ENCODE results near the gene TCF7L1.
"Not testable (repeated sequence)": the region's sequence is repeated elsewhere in the genome, so short reads cannot be mapped to it uniquely, and the experiment has no call there.

TCF7L1 gene

GRCh38 chr2:85119900-85120299 lies 13.3 kb upstream of the TCF7L1 start:
- H3K27ac ChIP-seq (ENCODE audit: low read depth, low read length), result no peak overlapping the region
- no peaks in the 10 kb centered on the region for H3K4me1 ChIP-seq (ENCODE audit: control insufficient read depth, low read length)
- TF ChIP-seq CTCF (IDR thresholded peaks at IDR 0.05; ENCODE audit: low read depth, low read length, poor library complexity, severe bottlenecking) (no peak), EZH2phosphoT487 (IDR thresholded peaks at IDR 0.05; ENCODE audit: borderline replicate concordance, low read length) (no peak)
- 0 out of 2 replicates have a peak, but pooled peaks cover 6% of the 10 kb centered on the region for H3K27me3 ChIP-seq (ENCODE audit: control insufficient read depth, low read length)
- H3K36me3 ChIP-seq (ENCODE audit: control insufficient read depth, low read length), result no peaks in the 10 kb centered on the region
- no peaks in the 10 kb centered on the region for H3F3A ChIP-seq (ENCODE audit: control insufficient read depth, insufficient read depth)
- H4K20me1 ChIP-seq (ENCODE audit: control insufficient read depth, insufficient read depth, low read depth, low read length), result no peaks in the 10 kb centered on the region
- no peak overlapping the region for H3K4me2 ChIP-seq (ENCODE audit: low read length)
- no peaks in the 10 kb centered on the region for H3K79me2 ChIP-seq (ENCODE audit: control insufficient read depth, low read length)
- H3K4me3 ChIP-seq (ENCODE audit: low read length), result no peak overlapping the region
- H3K9me3 ChIP-seq (ENCODE audit: control insufficient read depth, insufficient read depth, low read length), result no peaks in the 10 kb centered on the region
- H3K9me2 ChIP-seq (replicated peaks; ENCODE audit: control insufficient read depth, low read length), result no peaks in the 10 kb centered on the region

GRCh38 chr2:85120363-85120762 lies 12.8 kb upstream of the TCF7L1 start:
- Histone ChIP-seq H3K9me3 (ENCODE audit: control insufficient read depth, insufficient read depth, low read length) (no peaks in the 10 kb centered on the region), H3K36me3 (ENCODE audit: control insufficient read depth, low read length) (no peaks in the 10 kb centered on the region), H3K4me1 (ENCODE audit: control insufficient read depth, low read length) (no peaks in the 10 kb centered on the region), H3K27me3 (ENCODE audit: control insufficient read depth, low read length) (0 out of 2 replicates have a peak, but pooled peaks cover 6% of the 10 kb centered on the region), H3K79me2 (ENCODE audit: control insufficient read depth, low read length) (no peaks in the 10 kb centered on the region), H3K4me2 (ENCODE audit: low read length) (no peak overlapping the region), H4K20me1 (ENCODE audit: control insufficient read depth, insufficient read depth, low read depth, low read length) (no peaks in the 10 kb centered on the region), H3K9me2 (replicated peaks; ENCODE audit: control insufficient read depth, low read length) (no peaks in the 10 kb centered on the region), H3F3A (ENCODE audit: control insufficient read depth, insufficient read depth) (no peaks in the 10 kb centered on the region), H3K4me3 (ENCODE audit: low read length) (no peak overlapping the region), H3K27ac (ENCODE audit: low read depth, low read length) (no peak overlapping the region)
- no peak for TF ChIP-seq CTCF (IDR thresholded peaks at IDR 0.05; ENCODE audit: low read depth, low read length, poor library complexity, severe bottlenecking)
- TF ChIP-seq EZH2phosphoT487 (IDR thresholded peaks at IDR 0.05; ENCODE audit: borderline replicate concordance, low read length), result no peak

DNA sequence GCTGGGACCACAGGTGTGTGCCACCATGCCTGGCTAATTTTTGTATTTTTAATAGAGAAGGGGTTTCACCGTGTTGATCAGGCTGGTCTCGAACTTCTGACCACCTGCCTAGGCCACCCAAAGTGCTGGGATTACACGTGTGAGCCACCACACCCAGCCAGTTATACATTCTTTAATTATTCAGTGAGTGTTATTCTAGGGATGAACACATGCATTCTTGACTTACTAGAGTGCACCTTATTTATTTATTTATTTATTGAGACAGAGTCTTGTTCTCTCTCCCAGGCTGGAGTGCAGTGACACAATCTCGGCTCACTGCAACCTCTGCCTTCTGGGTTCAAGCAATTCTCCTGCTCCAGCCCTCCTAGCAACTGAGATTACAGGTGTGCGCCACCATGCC lies 6.7 kb upstream of the TCF7L1 start:
- not testable (repeated sequence) for H3K4me3 ChIP-seq (ENCODE audit: low read length); H4K20me1 ChIP-seq (ENCODE audit: control insufficient read depth, insufficient read depth, low read depth, low read length); H3K36me3 ChIP-seq (ENCODE audit: control insufficient read depth, low read length); H3K4me1 ChIP-seq (ENCODE audit: control insufficient read depth, low read length); H3K27ac ChIP-seq (ENCODE audit: low read depth, low read length); H3K9me3 ChIP-seq (ENCODE audit: control insufficient read depth, insufficient read depth, low read length); H3K79me2 ChIP-seq (ENCODE audit: control insufficient read depth, low read length); H3K27me3 ChIP-seq (ENCODE audit: control insufficient read depth, low read length); H3K4me2 ChIP-seq (ENCODE audit: low read length); H3F3A ChIP-seq (ENCODE audit: control insufficient read depth, insufficient read depth); H3K9me2 ChIP-seq (replicated peaks; ENCODE audit: control insufficient read depth, low read length)

- Histone ChIP-seq H3K79me2 (ENCODE audit: control insufficient read depth, low read length) (no peaks in the 10 kb centered on the region), H3K9me2 (replicated peaks; ENCODE audit: control insufficient read depth, low read length) (no peaks in the 10 kb centered on the region), H3K27me3 (ENCODE audit: control insufficient read depth, low read length) (peaks cover 32% of the 10 kb centered on the region), H4K20me1 (ENCODE audit: control insufficient read depth, insufficient read depth, low read depth, low read length) (no peaks in the 10 kb centered on the region), H3K4me1 (ENCODE audit: control insufficient read depth, low read length) (no peaks in the 10 kb centered on the region), H3K9me3 (ENCODE audit: control insufficient read depth, insufficient read depth, low read length) (no peaks in the 10 kb centered on the region), H3K4me3 (ENCODE audit: low read length) (no peak overlapping the region), H3K36me3 (ENCODE audit: control insufficient read depth, low read length) (no peaks in the 10 kb centered on the region), H3F3A (ENCODE audit: control insufficient read depth, insufficient read depth) (no peaks in the 10 kb centered on the region), H3K27ac (ENCODE audit: low read depth, low read length) (no peak overlapping the region), H3K4me2 (ENCODE audit: low read length) (no peak overlapping the region)
- no peak for TF ChIP-seq CTCF (IDR thresholded peaks at IDR 0.05; ENCODE audit: low read depth, low read length, poor library complexity, severe bottlenecking)
- no peak for TF ChIP-seq EZH2phosphoT487 (IDR thresholded peaks at IDR 0.05; ENCODE audit: borderline replicate concordance, low read length)
Measured at GRCh38 chr2:85129861-85130260, 3.3 kb upstream of the TCF7L1 start.
